RPMI8226 (cell line): Measurements from ENCODE around the gene NUAK2.
A peak's percentile ranks its signal among the peaks of the same experiment; 100 is the strongest.
"Not testable (repeated sequence)": the region's sequence is repeated elsewhere in the genome, so short reads cannot be mapped to it uniquely, and the experiment has no call there.

Experiments
- DNase-seq: peaks from one replicate; pipeline ENCODE4 v3.0.0-alpha.2; 2015

The NUAK2 gene

DNA sequence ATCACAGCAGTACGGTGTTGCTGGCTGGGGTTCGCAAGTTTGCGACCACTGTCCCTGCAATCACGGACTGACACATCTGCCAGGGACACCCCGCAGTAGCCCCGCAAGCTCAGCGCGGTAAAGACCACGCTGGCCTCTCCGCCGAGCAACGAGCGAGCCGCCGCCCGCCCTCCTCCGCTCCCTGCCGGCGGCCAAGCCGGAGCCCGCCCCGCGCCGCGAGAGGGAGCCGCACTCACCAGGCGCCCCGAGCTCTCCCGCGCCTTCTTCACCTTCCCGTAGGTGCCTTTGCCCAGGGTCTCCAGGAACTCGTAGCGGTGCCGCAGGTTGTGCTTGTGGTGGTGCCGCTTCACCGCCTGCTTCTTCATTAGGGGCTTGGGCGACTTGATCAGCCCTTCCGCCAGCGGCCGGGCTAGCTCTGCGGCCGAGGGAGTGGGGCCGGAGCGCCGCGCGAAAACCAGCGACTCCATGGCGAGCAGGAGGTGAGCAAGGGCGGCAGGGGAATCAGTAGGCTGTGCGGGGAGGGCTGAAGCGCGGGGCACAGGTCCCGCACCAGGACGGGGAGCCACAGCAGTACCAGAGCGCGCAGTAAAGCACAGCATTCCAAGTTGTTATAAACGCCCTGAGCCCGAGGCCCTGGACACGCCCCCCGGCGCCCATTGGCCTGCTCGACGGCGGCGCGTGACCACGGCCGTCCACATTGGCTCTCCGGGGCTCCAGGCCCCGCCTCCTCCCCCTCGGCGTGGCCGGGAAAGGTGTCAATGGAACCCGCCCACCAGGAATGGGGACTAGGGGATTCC lies at the start of gene NUAK2:
Gene NUAK2 (minus strand): TSS at position 584 of the 797 bp plus-strand sequence. CDS start 117 bp downstream, at position 467.
- peak; percentile 94 for DNase-seq

DNA sequence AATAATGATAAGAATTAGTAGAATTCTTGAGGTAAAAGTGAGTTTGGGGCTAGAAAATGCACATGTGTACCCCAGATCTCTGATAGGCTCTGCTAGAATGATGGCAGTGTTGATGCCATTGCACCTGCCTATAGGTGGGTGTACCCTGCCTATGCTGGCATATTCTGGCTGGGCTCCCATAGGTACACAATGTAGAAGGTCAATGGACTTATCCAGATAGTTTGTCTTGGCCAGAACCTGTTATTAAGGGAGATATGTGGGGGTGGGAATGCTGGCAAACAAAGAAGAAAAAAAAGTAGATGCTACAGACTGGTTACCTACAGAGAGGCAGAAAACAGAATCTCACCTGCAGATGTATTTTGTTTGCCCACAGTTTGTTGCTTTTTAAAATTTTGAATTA lies 49.2 kb upstream of the NUAK2 start:
- no peak for DNase-seq

DNA sequence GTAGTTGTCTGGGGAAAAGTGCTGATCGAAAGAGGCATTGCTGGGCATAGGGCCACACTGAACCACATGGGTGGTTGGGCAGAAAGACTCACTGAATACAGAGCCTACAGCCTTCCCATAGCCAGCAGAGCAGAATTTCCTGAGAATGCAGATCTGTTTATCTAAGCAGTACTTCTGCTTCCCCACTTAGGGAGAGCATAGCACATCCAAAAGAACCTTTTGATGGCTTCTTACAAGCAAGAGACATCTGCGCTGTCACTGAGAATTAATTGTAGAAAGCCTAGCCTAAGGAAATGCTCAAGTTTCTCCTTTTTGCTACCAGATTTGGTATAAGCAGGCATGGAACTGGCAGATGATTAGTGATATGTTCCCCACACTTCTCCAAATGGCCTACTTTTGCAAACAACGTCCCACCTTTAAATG lies 48.2 kb upstream of the NUAK2 start:
- DNase-seq = peak; percentile 66

DNA sequence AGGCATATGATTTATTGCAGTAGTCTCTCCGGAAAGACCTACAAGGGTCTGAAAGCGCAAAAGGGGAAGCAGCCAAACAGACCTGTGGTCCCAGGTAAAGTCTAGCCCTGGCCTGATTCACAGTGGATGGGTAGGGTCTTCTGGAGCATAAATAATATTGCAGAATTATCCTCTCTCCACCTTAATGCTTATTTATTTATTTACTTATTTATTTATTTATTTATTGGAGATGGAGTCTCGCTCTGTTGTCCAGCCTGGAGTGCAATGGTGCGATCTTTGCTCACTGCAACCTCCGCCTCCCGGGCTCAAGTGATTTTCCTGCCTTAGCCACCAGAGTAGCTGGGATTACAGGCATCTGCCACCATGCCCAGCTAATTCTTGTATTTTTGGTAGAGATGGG lies 46.9 kb upstream of the NUAK2 start:
- no peak for DNase-seq

DNA sequence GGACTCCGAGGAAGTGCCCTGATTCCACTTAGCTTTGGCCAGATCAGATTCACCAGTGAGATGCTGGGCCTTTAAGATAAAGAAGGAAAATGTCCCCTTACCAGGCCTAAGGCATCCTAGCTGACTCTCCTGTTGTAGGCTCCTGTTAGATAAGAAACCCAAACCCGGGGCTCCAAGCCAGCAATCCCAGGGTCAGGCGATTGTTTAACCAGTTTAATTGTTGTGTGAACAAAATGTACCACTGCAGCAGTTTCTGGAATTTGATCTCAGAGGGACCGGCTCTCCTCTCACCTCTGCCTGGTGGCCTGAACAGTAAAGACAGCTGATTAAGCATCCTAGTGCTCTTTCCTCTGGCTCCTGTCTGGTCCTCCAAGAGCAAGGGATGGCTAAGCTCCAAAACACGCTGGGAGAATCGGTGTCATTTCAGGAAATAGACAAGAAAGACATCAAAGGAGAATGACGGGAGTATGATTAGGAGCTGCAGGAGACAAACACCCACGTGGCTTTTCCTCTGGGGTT lies 44.5 kb upstream of the NUAK2 start:
- DNase-seq = no peak

DNA sequence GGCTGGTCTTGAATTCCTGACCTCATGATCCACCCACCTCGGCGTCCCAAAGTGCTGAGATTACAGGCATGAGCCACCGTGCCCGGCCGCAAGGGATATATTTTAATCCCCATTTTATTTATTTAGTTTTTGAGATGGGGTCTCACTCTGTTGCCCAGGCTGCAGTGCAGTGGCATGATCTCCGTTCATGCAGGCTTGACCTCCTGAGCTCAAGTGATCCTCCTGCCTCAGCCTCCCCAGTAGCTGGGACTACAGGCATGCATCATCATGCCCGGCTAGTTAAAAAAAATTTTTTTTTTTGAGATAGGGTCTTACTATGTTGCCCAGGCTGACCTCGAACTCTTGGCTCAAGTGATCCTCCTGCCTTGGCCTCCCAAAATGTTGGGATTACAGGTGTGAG lies 43.5 kb upstream of the NUAK2 start:
- DNase-seq = not testable (repeated sequence)

DNA sequence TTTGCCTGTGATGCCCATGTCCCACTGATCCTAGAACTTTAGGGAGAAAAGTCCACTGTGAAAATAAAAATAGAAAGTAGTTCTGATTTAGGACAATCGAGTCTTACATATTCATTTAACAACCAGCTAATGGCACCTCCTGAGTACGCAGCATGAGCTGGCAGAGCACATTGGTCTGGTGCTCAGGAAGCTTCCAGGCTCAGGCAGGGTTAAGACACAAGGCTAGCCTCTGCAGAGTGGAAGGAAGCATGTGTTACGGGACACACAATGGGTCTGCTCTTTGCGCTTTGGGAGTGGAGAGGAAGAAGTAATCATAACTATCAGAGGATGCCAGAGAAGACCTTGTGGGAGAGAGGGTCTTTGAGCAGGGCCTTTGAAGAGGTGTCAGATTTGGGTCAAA lies 39.3 kb upstream of the NUAK2 start:
- DNase-seq = no peak

DNA sequence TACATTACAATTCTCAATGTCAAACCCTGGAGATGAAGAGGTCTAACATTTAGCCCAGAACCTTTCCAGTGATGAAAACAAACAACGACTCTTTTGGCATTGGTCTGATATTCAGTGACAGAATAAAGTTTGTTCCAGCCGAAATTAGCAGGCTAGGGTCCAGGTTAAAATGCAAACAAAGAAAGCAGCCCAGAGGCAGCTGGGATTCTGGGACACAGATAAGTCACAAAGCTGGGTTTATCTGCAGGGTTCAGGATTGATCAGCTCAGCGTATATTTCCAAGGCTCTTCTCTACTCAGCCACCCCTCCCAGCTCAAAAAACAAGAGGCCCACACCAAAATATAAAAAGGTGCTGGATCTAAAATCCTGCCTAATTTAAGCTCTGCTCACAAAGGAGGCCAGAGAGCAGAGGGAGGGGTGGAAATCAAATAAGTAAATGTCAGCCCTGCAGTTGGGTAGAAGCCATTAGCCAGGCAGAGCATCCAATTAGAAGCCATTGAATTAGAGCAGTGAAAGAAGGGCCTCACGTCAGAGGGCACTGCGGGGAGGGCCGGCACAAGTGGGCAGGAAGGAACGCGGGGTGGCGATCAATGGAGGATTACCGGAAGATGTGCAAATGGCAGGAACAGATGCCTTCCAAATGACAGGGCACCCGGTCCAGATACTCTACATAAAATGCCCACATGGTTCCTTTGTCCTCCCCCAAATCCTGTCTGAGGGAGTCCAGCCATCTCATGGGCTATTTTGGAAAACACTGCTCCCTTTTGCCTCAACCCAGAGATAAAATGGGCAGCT lies 38.4 kb upstream of the NUAK2 start:
- DNase-seq = no peak

DNA sequence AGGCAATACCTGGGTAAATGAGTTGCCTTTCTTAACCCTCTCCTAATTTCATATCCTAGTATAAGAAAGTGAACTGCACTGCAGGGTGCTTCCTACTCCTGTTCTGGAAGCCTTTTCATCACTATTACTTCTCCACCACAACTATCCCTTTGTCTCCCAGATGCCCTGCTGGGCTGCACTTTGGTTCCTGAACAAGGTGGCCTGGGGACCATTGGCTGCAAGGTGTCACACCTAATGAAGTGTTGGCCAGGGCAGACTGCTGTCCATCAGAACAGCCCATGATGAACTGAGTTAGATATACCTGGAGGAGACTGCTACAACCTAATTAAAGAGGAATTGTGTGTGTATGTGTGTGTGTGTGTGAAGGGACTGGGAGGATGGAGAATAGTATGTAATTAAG lies 37.0 kb upstream of the NUAK2 start:
- no peak for DNase-seq

DNA sequence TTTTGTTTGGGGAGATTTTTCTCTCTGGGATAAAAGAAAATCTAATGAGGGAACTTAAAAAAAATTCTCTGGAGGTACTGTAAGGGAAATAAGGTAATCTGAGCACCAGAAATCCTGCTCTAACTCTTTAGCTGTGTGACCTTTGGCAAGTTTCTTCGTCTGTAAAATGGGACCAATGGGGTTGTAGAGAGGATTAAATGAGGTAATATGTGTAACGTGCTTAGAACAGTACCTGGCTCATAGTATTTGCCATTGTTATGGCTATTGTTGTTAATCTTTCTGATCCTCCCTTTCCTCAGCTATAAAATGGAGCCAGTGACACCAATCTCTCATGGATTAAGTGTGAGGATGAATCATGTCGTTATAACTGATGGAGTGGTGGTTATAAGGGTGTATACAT lies 36.0 kb upstream of the NUAK2 start:
- no peak for DNase-seq

DNA sequence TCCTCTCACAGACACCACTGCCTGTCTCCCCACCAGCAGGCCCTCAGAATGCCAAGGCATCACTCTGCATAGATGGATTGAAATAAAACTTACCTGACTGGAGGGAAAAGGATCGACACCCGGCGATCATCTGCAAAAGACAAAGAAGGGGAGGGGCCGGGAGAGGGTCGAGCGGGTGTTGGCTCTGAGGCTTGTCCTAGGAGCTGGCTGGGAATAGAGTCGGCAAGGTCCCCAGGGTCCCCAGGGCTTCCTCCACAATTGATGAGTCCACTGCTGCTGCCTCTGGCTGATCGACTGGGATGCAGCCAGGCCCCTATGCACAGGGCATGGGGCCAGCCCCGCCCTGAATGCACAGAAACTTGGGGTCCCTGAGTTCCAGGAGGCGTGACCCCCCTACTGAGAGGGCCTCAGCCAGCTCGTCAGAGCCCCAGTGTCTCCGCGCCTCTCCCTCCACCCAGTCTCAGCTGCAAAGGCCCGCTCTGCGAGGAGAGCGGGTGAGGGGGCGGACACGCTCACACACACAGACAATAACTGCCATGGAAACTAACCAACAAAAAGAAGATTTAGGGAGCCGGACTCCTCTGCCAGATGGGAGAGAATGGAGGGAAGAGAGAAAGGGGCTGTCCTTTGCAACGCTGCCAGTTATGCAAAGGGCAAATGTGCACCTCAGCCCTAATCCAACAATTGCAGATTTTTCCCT lies 35.0 kb upstream of the NUAK2 start, which contains the start of gene KLHDC8A:
Gene KLHDC8A (minus strand): TSS at position 483 of the 700 bp plus-strand sequence. CDS start 13,318 bp downstream, outside the sequence.
- DNase-seq = no peak

DNA sequence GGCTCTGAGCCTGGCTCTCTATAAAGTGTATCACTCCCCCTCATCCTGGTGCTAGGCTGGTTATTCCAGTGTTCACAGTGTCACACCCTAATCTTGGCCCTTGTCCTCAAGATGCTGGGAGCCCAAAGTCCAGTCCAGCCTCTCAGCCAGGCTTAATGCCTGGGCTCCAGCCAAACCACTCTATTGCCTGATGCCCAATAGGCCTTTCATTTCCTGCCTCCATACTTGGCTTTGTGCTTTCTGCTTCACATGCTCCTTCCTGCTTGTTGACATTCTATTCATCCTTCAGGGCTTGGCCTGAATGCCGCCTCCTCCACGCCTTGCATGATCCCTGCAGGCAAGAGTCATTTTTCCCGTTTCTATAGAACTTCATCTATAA lies 33.5 kb upstream of the NUAK2 start:
- DNase-seq = no peak

DNA sequence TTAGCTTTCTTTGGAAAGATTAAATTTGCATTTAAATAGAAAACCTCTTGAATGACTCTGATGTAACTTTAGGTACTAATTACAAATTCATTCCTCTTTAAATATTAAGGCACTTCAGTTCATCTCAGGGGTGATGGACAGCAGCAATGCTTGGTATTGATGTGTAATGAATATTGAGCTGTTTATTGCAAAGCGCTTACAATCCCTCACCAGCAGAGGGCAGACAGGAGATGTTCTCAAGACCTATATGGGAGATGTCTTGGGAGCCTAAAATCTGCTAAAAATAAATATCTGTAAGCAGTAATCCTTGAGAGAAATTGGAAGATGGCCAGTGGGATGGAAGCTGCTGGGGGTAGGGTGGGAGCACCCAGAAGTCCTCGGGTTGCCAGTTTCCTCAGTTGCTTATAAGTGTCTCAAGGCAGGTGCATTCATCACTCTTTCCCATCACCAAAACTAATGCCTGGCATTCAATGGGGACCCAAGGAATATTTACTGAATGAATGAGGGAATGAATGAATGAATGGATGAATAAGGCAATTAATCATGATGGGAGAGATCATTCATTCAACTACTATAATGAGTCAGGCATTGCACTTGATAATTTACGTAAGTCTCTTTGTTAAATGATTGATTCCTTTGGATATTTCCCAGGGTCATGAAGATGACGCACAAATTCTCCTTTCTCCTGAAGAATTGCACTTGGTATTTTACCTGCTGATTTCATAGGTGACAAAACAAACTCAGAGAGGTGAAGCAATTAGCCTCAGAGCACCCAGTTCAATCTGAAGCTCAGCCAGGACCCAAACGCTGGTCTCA lies 32.9 kb upstream of the NUAK2 start:
- peak; percentile 75 for DNase-seq

DNA sequence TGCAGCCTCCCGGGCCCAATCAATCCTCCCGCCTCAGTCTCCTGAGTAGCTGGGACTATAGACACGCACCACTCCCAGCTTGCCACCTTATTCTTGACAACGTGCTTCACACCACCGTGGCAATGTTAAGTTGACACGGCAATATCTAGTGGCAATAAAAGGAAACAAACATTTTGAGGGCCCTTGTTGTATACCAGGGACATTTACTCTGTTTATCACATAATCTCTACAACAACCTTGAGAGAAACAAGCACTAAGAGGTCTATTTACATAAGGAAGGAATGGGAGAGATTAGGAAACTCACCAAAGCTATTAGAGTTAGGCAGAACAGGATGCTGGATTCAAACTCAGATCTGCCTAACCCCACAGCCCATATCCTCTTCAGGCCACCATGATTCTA lies 32.1 kb upstream of the NUAK2 start:
- DNase-seq = no peak

DNA sequence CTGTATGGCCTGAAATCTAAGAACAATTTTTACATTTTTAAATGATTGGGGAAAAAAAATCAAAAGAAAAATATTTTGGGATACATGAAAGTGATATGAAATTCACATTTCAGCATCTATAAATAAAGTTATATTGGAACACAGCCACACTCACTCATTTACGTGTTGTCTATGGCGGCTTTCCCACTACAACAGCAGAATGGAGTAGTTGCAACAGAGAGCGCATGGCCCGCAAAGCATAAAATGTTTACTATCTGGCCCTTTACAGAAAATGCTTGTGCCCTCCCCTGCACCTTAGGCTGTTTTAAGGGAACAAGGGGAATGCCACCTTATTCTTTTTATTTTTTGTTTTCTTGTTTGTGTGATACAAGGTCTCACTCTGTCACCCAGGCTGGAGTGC lies 31.6 kb upstream of the NUAK2 start:
- no peak for DNase-seq

DNA sequence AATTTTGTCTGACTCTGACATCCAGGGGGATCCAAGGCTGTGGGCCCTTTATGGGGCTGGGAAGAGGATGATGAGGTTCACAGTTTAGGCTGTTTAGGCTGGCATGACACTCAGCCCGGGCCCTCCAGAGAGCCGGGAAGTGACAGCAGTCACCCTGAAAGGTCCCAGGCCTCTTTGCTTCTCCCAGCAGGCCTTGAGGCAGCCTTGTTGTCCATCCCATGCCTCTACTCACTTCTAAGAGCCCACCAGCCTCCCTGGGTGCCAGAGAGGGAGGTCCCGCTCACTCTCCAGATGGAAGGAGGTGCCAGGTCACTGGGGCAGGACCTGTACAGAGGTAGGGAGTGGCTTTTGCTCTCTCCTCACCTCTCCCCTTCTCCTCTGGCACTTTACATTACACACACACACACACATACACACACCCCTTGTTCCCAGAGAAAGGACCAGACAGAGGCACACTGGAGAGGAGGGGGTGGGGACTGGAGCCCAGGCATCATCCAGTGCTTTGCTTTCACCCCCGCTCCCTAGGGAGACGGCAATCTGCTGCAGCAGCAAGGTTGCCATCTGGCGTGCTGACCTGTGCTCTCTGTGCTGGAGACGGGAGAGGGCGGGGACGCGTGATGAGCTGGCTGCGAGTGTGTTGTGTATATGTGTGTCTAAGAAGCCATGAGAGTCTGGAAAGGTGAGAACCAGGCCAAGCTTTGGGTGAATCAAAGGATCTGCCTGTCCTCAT lies 30.6 kb upstream of the NUAK2 start:
- DNase-seq = peak; percentile 77

DNA sequence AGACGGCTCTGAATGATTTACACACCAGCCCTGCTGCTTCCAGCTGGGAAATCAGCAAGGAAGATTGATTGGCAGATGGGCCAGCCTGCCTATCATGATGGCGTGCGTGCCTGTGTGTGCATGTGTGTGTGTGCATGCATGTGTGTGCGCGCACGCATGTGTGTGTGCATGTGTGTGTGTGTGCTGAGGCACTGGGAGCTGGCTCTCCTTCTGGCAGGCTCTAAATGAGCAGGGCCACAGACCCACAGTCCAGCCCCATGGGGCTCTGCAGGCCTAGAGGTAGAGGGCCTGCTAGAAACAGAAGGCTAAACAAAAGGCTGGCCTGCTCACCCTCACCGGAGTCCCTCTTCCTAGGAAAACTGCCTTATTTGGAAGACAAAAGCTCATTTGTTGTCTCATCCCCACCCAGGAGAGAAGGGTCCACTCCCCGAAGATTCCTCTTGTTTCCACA lies 29.2 kb upstream of the NUAK2 start:
- no peak for DNase-seq

DNA sequence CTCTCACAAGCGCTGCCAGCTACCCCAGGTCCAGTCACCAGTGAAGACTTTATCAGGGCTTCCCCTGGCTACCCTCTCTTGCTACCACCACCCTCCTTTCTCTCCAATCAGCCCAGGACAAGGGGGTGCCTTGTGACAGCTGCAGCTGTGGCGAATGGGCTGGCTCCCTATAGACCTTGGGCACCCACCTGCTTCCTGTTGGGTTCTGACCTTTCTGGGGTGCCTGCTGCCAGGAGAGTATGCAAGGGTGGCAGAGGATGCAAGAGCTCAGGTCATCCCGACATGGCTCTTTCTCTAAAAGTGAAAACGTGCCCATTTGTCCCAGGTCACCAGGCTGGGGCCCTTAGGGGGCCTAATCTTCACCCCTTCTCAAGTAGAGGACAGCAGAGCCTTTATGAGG lies 28.6 kb upstream of the NUAK2 start:
- DNase-seq = no peak

DNA sequence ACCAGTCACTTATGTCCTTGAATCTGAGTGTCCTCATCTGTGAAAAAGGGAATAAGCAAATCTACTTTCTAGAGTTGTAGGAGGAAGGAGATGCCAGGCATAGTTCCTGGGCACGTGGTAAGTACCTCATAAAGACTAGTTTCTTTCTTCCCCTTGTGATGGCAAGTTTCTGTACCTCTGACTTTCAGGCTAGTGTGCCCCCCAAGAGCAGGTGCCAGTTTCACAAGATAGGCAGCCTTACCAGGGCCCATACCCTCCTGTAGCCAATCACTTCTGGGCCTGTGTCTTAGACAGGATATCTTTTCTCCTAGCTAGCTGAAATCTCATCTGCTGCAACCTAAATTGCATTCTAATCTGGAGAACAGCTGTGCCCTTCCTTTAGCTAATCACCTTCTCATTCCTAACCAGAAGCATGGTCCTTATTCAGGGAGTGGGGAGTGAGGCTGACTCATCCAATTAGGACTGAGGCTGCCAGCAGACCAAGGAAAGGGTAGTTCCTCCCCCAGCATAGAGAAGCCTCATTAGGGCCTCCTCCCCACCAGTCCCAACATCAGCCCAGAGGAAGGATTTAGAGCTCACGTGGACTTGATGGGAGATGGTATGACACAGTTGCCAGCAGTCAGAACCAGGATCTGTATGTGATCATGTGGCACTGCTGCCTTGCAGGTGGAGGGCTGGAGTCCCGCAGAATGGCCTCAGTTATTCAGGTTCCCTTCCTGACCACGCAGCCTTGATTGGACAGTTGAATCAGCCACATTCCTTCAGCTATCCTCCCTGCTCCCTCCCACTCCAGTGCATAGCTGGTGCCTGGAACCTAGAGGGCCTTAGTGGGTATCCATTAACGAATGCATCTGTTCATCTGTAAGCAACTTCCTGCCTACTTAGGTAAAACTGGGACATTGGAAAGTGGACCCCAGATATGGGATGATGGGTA lies 27.3 kb upstream of the NUAK2 start:
- peak; percentile 26 for DNase-seq

DNA sequence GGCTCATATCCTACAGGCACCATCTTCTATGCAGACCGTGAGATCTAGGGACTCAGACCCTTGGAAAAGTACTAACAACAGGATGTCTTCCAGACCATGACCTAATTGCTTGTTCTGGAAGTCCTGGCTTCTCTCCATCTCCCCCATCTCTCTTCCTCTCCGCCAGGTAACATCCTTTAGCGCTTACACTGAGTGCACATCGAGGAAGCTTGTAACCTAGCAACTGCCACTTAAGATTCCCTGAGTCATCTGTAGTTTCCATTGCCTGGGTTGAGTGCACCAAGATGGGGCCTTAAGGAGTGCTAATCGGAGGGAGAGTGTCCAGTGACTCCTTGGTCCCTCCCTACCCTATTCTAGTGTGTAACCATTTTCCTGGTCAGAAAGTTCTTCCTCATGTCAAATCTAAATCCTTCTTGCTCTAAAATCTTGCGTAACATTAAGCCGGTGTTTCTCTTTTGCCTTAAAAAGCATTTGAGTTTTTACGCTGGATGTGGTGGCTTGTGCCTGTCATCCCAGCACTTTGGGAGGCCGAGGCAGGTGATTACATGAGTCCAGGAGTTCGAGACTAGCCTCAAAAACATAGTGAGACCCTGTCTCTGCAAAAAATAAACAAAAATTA lies 25.5 kb upstream of the NUAK2 start:
- DNase-seq = no peak
